ENCODE results near the gene IFT80. TPM values are rescaled to one million over a fixed set of nuclear protein-coding genes. Genes with fewer than 3 reads are reported as not detected.

Gene IFT80
- total RNA-seq, 4 donors from 2014 or later = 8.8 to 129 (median 20.9) TPM

DNA sequence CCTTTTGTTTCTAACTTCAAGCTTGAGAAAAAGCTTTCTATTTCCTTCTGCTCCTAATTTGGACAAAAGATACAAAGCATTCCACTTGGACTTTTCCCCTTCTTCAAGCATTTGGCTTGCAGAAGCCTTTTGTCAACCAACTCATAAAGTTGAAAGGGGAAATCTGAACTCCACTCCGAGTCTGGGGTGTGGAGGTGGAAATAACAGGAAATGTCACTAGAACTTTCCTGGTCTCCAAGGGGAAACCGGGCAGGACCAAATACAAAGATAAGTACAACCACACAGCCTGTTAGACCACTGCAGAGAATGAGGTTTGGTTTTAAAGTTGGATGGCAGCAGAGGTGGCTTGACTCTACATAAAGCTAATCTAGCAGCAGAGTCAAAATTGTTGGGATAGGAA is 178.0 kb downstream of the IFT80 start:
- intact Hi-C loops (cut with DNase I; ENCODE audit: low total_unique reads) = no loop called here

DNA sequence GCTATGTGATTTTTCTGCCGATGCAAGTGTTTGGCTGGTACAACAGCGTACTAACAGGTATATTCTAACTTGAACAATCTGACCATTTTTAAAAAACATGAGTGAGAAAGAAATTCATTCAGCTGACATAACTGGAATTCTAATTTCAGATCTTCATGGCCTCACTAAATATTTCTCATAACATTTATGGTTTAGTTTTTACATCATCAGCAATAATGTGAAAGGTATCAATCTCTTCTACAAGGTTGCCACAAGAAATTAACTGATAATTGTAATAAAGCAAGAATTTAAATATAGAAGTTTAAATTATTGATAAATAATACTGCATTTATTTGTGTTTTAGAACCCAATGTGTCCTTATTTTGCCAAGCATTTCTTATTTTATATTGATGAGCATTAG is 179.0 kb downstream of the IFT80 start:
- no peaks in the 10 kb centered on the region for H3K36me3 ChIP-seq
- no peak overlapping the region for H3K27ac ChIP-seq
- TF ChIP-seq, protein P1, sequence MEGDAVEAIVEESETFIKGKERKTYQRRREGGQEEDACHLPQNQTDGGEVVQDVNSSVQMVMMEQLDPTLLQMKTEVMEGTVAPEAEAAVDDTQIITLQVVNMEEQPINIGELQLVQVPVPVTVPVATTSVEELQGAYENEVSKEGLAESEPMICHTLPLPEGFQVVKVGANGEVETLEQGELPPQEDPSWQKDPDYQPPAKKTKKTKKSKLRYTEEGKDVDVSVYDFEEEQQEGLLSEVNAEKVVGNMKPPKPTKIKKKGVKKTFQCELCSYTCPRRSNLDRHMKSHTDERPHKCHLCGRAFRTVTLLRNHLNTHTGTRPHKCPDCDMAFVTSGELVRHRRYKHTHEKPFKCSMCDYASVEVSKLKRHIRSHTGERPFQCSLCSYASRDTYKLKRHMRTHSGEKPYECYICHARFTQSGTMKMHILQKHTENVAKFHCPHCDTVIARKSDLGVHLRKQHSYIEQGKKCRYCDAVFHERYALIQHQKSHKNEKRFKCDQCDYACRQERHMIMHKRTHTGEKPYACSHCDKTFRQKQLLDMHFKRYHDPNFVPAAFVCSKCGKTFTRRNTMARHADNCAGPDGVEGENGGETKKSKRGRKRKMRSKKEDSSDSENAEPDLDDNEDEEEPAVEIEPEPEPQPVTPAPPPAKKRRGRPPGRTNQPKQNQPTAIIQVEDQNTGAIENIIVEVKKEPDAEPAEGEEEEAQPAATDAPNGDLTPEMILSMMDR (IDR thresholded peaks at IDR 0.05) = no peak
- TF ChIP-seq POLR2A (IDR thresholded peaks at IDR 0.05) = no peak
- H3K27me3 ChIP-seq = no peaks in the 10 kb centered on the region
- H3K4me3 ChIP-seq = no peak overlapping the region
- H3K9me3 ChIP-seq = no peaks in the 10 kb centered on the region
- intact Hi-C loops (cut with DNase I; ENCODE audit: low total_unique reads) = no loop called here
- no peaks in the 10 kb centered on the region for H3K4me1 ChIP-seq
- no peak for DNase-seq

More for the DNA sequence above, 178.0 kb downstream of the IFT80 start:
- no peak for DNase-seq
- no peaks in the 10 kb centered on the region for H3K9me3 ChIP-seq
- peaks cover under 1 to 1% of the 10 kb centered on the region in 2 donors for H3K27me3 ChIP-seq
- no peaks in the 10 kb centered on the region for H3K36me3 ChIP-seq
- H3K4me3 ChIP-seq = no peak overlapping the region
- peaks cover 0 to 1% of the 10 kb centered on the region in 2 donors for H3K4me1 ChIP-seq
- peak overlapping the region; percentile 14 to 19 for H3K27ac ChIP-seq
- TF ChIP-seq, protein P1 (IDR thresholded peaks at IDR 0.05) = no peak
- TF ChIP-seq POLR2A (IDR thresholded peaks at IDR 0.05) = no peak

DNA sequence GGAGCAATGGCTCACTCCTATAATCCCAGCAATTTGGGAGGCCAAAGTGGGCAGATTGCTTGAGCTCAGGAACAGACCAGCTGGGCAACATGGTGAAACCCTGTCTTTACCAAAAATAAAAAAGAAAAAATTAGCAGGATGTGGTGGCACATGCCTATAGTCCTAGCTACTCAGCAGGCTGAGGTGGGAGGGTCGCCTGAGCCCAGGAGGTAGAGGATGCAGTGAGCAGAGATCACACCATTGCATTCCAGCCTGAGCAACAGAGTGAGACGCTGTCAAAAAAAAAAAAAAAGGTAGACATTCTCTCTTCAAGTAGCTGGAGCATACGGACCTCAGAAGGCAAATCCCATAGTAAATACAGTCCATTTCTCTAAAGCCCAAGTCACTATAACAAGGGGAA is 180.9 kb downstream of the IFT80 start:
- DNase-seq = no peak
- Histone ChIP-seq H3K9me3 (no peaks in the 10 kb centered on the region), H3K27ac (no peak overlapping the region), H3K27me3 (no peaks in the 10 kb centered on the region), H3K4me3 (no peak overlapping the region), H3K36me3 (no peaks in the 10 kb centered on the region), H3K4me1 (no peaks in the 10 kb centered on the region)
- intact Hi-C loops (cut with DNase I; ENCODE audit: low total_unique reads) = no loop called here
- TF ChIP-seq, protein P1 (IDR thresholded peaks at IDR 0.05) = no peak
- TF ChIP-seq POLR2A (IDR thresholded peaks at IDR 0.05) = no peak

DNA sequence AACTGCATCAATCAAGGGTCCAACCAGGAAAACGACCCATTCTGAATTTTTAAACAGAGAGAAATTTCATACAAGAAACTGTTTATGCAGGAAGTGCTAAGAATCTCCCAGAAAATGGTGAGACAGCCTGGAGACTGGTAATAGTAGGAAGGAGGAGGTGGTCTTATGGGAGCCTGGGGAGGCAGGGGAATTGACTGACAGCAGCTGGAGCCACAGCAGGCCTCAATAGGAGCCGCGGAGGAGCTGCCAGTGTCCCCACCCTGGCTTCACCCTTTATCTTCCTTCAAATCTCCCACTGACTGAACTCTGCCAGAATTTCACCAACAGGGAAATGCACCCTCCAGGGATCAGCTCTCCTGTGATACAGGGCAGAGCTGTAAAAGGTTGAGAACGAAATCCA is 181.3 kb downstream of the IFT80 start:
- no peak for DNase-seq
- no peak overlapping the region for H3K27ac ChIP-seq
- no peaks in the 10 kb centered on the region for H3K27me3 ChIP-seq
- TF ChIP-seq, protein P1 (IDR thresholded peaks at IDR 0.05) = no peak
- no peaks in the 10 kb centered on the region for H3K9me3 ChIP-seq
- no peaks in the 10 kb centered on the region for H3K4me1 ChIP-seq
- intact Hi-C loops (cut with DNase I; ENCODE audit: low total_unique reads) = no loop called here
- no peak overlapping the region for H3K4me3 ChIP-seq
- H3K36me3 ChIP-seq = no peaks in the 10 kb centered on the region

DNA sequence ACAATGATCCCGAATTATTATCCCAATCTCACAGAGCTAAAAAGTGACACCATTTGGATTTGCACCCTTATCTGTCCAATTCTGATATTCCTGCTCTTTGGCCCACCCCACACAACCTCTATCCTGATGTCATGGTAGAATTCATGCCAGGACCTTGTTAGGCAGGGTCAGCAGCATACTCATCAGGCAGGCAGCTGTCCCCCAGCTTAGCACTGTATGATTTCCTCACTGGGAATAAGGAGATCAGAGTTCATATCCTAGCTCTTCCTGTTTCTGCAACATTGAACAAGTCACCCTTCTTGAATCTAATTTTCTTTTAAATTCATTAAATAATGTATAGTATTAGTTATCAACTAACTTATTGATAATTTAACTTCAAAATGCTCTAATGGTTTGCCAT is 185.8 kb downstream of the IFT80 start:
- H3K27me3 ChIP-seq = no peaks in the 10 kb centered on the region
- no peak overlapping the region for H3K4me3 ChIP-seq
- no peaks in the 10 kb centered on the region for H3K4me1 ChIP-seq
- DNase-seq = no peak
- H3K27ac ChIP-seq = no peak overlapping the region
- no peaks in the 10 kb centered on the region for H3K36me3 ChIP-seq
- intact Hi-C loops (cut with DNase I; ENCODE audit: low total_unique reads) = no loop called here
- no peaks in the 10 kb centered on the region for H3K9me3 ChIP-seq
- TF ChIP-seq POLR2A (IDR thresholded peaks at IDR 0.05) = no peak
- TF ChIP-seq, protein P1 (IDR thresholded peaks at IDR 0.05) = no peak

Measured in uterus (tissue), 4 donors.